Activated CD8-positive, alpha-beta T cell treated with anti-CD3 and anti-CD28 coated beads for 36 hours (primary cell): ENCODE results near the gene NBAS. TPM values are rescaled to one million over a fixed set of nuclear protein-coding genes. Genes with fewer than 3 reads are reported as not detected.

Experiments
- ATAC-seq: fragments of 200-7000 bp; cut with Tn5 transposase; one replicate; pipeline ENCODE4 v1.10.0; 2021; ENCODE audit warnings: mild to moderate bottlenecking, moderate library complexity
- CTCF ChIA-PET: fragments of 350-600 bp; sonication (Branson Sonifier 250); formaldehyde crosslinking; loops from one replicate; lab custom pipeline; 2021; ENCODE audit warnings: antibody characterized with exemption; lab: Charles Lee
- POLR2A ChIA-PET: fragments of 350-600 bp; sonication (Branson Sonifier 250); formaldehyde crosslinking; loops from one replicate; lab custom pipeline; 2021; ENCODE audit warnings: antibody characterized with exemption; lab: Charles Lee
- DNase-seq: peaks from one replicate; pipeline ENCODE4 v3.0.0-alpha.2; 2020
- H3K27ac Mint-ChIP-seq: one replicate; pipeline ENCODE4 v1.8.0; 2021; ENCODE audit warnings: mild to moderate bottlenecking, mixed read lengths
- H3K27me3 Mint-ChIP-seq: one replicate; pipeline ENCODE4 v1.8.0; 2021; ENCODE audit warnings: mixed read lengths
- H3K36me3 Mint-ChIP-seq: one replicate; pipeline ENCODE4 v1.8.0; 2021; ENCODE audit warnings: low read depth, mixed read lengths
- H3K4me1 Mint-ChIP-seq: one replicate; pipeline ENCODE4 v1.8.0; 2021; ENCODE audit warnings: low read depth, mixed read lengths
- H3K4me3 Mint-ChIP-seq: one replicate; pipeline ENCODE4 v1.8.0; 2021; ENCODE audit warnings: mild to moderate bottlenecking, moderate library complexity, mixed read lengths
- H3K9me3 Mint-ChIP-seq: one replicate; pipeline ENCODE4 v1.8.0; 2021; ENCODE audit warnings: mixed read lengths
- CTCF ChIP-seq: fragments of 200-600 bp; IDR thresholded peaks from one replicate; pipeline ENCODE4 v1.8.0; 2022; ENCODE audit warnings: antibody characterized with exemption, mild to moderate bottlenecking
- intact Hi-C: fragments of 100-400 bp; cut with micrococcal nuclease; formaldehyde crosslinking; loops from one replicate; pipeline ENCODE4 v1.10.0; 2022
- total RNA-seq, 2 experiments: library from RNA; stranded (reverse); gene quantifications; one replicate each; pipeline ENCODE4 v1.2.3, GENCODE V29; 2021

NBAS gene
- total RNA-seq, 2 experiments from 2014 or later, result 40.9 to 41.9 TPM

GRCh38 chr2:15399241-15399640 lies 161.9 kb downstream of the NBAS start:
- Mint-ChIP-seq H3K27me3 (no peaks in the 10 kb centered on the region), H3K27ac (no peak overlapping the region), H3K36me3 (peaks cover 11% of the 10 kb centered on the region), H3K4me1 (no peaks in the 10 kb centered on the region), H3K9me3 (no peaks in the 10 kb centered on the region), H3K4me3 (no peak overlapping the region)
- intact Hi-C loops, result no loop called here
- ATAC-seq, result no peak
- CTCF ChIA-PET, result no interaction called here
- POLR2A ChIA-PET, result interaction anchor here (0.6 kb wide), 1 partner anchor 178 kb away, joined by 3 read pairs; no protein-coding TSS in a partner anchor
- no peak for DNase-seq
- TF ChIP-seq CTCF, result no peak

- Mint-ChIP-seq H3K9me3 (no peaks in the 10 kb centered on the region), H3K4me1 (no peaks in the 10 kb centered on the region), H3K4me3 (no peak overlapping the region), H3K27ac (no peak overlapping the region), H3K27me3 (no peaks in the 10 kb centered on the region), H3K36me3 (peaks cover 19% of the 10 kb centered on the region)
- POLR2A ChIA-PET, result no interaction called here
- intact Hi-C loops, result no loop called here
- TF ChIP-seq CTCF, result no peak
- CTCF ChIA-PET, result no interaction called here
- no peak for ATAC-seq
- no peak for DNase-seq
These were observed 169.4 kb downstream of the NBAS start for GRCh38 chr2:15391751-15392150.

DNA sequence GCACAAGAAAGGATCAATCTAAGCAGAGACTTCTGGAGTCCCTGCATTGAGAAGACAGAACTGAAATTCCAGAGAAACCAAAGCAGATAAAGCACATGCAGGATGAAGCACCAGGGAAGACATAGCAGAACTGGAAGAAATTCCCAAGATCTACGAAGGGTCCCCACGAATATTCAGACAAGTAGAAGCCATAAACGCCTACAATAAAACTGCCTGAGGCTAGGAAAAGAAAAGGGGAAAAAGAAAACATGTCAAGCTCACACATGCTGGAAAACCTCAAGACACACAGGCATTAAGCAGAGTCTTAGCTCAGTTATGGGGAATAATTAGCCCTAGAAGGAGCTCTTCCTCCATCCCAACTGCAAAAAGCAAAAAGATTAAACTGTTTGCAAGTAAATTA lies 171.2 kb downstream of the NBAS start:
- peaks cover 20% of the 10 kb centered on the region for H3K36me3 Mint-ChIP-seq
- POLR2A ChIA-PET, result no interaction called here
- CTCF ChIA-PET, result no interaction called here
- no peak overlapping the region for H3K27ac Mint-ChIP-seq
- TF ChIP-seq CTCF, result no peak
- H3K4me1 Mint-ChIP-seq, result no peaks in the 10 kb centered on the region
- ATAC-seq (no peak), DNase-seq (no peak)
- no peak overlapping the region for H3K4me3 Mint-ChIP-seq
- H3K9me3 Mint-ChIP-seq, result no peaks in the 10 kb centered on the region
- no peaks in the 10 kb centered on the region for H3K27me3 Mint-ChIP-seq
- intact Hi-C loops, result no loop called here

- Mint-ChIP-seq H3K27me3 (no peaks in the 10 kb centered on the region), H3K27ac (no peak overlapping the region), H3K36me3 (peaks cover 19% of the 10 kb centered on the region), H3K4me3 (no peak overlapping the region), H3K9me3 (no peaks in the 10 kb centered on the region), H3K4me1 (no peaks in the 10 kb centered on the region)
- CTCF ChIA-PET, result no interaction called here
- no peak for TF ChIP-seq CTCF
- intact Hi-C loops, result no loop called here
- DNase-seq, result no peak
- no peak for ATAC-seq
- POLR2A ChIA-PET, result no interaction called here
These were observed 171.8 kb downstream of the NBAS start for GRCh38 chr2:15389326-15389700.

- H3K27me3 Mint-ChIP-seq, result no peaks in the 10 kb centered on the region
- no peak overlapping the region for H3K27ac Mint-ChIP-seq
- no peaks in the 10 kb centered on the region for H3K4me1 Mint-ChIP-seq
- H3K9me3 Mint-ChIP-seq, result no peaks in the 10 kb centered on the region
- POLR2A ChIA-PET, result no interaction called here
- CTCF ChIA-PET, result no interaction called here
- ATAC-seq (no peak), DNase-seq (no peak)
- intact Hi-C loops, result no loop called here
- TF ChIP-seq CTCF, result no peak
- H3K36me3 Mint-ChIP-seq, result peaks cover 15% of the 10 kb centered on the region
- no peak overlapping the region for H3K4me3 Mint-ChIP-seq
These were observed 172.5 kb downstream of the NBAS start for GRCh38 chr2:15388406-15389325.
